Fibroblast of skin of right biceps (primary cell): Measurements from ENCODE around the gene FAM120A.
"Not testable (repeated sequence)": the region's sequence is repeated elsewhere in the genome, so short reads cannot be mapped to it uniquely, and the experiment has no call there.

ENCODE experiments used
- DNase-seq: peaks from one replicate; pipeline ENCODE4 v3.0.0-alpha.2; 2013

FAM120A gene

GRCh38 chr9:93450945-93451815 is at the start of gene FAM120A:
FAM120A (plus strand) TSS chr9:93451685; CDS start chr9:93451916, 231 bp downstream.
- peak; percentile 85 for DNase-seq

GRCh38 chr9:93406371-93406770 is 45.1 kb upstream of the FAM120A start:
- no peak for DNase-seq

- DNase-seq, result no peak
Measured at GRCh38 chr9:93413530-93413929, 38.0 kb upstream of the FAM120A start.

GRCh38 chr9:93415176-93415690 is 36.3 kb upstream of the FAM120A start:
- DNase-seq, result no peak

- DNase-seq, result no peak
Measured at GRCh38 chr9:93416530-93417235, 34.8 kb upstream of the FAM120A start.

GRCh38 chr9:93417538-93417937 is 33.9 kb upstream of the FAM120A start:
- DNase-seq, result no peak

- no peak for DNase-seq
Measured at GRCh38 chr9:93419023-93419422, 32.5 kb upstream of the FAM120A start.

GRCh38 chr9:93422977-93423616 is 28.4 kb upstream of the FAM120A start:
- DNase-seq, result no peak

GRCh38 chr9:93427655-93428379 is 23.7 kb upstream of the FAM120A start:
- DNase-seq, result no peak

GRCh38 chr9:93431539-93432105 is 19.9 kb upstream of the FAM120A start:
- no peak for DNase-seq

- no peak for DNase-seq
Measured at GRCh38 chr9:93432964-93433363, 18.5 kb upstream of the FAM120A start.

GRCh38 chr9:93434056-93434455 is 17.4 kb upstream of the FAM120A start:
- DNase-seq, result no peak

GRCh38 chr9:93435386-93435785 is 16.1 kb upstream of the FAM120A start:
- DNase-seq, result no peak

GRCh38 chr9:93436218-93436617 is 15.3 kb upstream of the FAM120A start:
- no peak for DNase-seq

GRCh38 chr9:93436655-93437407 is 14.7 kb upstream of the FAM120A start:
- no peak for DNase-seq

- DNase-seq, result no peak
Measured at GRCh38 chr9:93437996-93438395, 13.5 kb upstream of the FAM120A start.

- not testable (repeated sequence) for DNase-seq
Measured at GRCh38 chr9:93439301-93439700, 12.2 kb upstream of the FAM120A start.

- DNase-seq, result no peak
Measured at GRCh38 chr9:93440896-93441580, 10.4 kb upstream of the FAM120A start.

- DNase-seq, result no peak
Measured at GRCh38 chr9:93446073-93446472, 5.4 kb upstream of the FAM120A start.

GRCh38 chr9:93447655-93448054 is 3.8 kb upstream of the FAM120A start:
- DNase-seq, result no peak
